Activated gamma-delta T cell treated with Interleukin-2 at 50 U/mL for 16 hours (primary cell): Measurements from ENCODE around the gene INPP5A.
"Not testable (repeated sequence)": the region's sequence is repeated elsewhere in the genome, so short reads cannot be mapped to it uniquely, and the experiment has no call there.

ENCODE experiments used
- DNase-seq: peaks from one replicate; pipeline ENCODE4 v3.0.0-alpha.2; 2020

INPP5A gene

GRCh38 chr10:132699411-132700155 is 162.0 kb downstream of the INPP5A start:
- no peak for DNase-seq

DNA sequence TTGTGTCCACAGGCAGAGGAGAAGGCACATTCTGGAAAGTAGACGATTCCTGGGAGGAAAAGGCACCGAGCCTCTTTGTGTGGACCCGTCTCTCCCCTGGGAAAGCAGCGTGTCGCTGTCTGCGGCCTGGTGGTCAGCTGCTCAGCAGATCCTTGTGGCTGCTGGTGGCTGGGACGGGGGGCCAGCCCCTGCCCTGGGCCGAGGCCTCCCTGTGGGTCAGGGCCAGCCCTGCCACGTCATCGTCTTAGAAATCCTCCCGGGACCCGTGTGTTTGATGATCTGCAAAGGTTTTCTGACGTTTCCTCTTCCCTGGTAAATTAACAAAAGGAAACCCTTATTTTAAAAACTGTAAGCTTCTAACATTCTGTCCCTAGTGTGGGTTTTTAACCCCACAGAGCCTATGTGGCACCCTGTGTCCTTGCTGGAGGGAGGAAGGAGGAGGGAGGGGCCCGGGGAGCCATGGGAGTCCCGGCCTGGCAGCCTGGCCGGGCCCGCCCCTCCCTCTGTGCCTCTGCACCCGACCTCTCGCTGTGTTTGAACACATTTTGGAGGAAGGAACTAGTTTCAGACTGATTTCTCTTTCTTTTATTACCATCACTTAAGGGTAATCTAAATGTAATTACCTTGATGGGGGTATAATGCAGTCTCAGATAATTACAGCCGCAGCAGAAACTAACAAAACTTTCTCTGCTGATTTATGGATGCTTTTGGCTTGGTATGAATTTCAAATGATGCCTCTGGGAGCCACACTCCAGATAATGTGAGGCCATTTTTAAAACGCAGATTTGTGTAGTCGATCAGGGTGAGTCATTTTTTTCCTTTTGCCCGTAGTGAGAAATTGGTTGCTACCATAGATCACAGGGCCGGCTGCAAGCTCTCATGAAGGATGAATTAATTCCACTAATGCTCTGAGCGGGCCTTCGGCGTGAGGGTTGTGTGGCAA is 162.8 kb downstream of the INPP5A start:
- DNase-seq, result no peak

DNA sequence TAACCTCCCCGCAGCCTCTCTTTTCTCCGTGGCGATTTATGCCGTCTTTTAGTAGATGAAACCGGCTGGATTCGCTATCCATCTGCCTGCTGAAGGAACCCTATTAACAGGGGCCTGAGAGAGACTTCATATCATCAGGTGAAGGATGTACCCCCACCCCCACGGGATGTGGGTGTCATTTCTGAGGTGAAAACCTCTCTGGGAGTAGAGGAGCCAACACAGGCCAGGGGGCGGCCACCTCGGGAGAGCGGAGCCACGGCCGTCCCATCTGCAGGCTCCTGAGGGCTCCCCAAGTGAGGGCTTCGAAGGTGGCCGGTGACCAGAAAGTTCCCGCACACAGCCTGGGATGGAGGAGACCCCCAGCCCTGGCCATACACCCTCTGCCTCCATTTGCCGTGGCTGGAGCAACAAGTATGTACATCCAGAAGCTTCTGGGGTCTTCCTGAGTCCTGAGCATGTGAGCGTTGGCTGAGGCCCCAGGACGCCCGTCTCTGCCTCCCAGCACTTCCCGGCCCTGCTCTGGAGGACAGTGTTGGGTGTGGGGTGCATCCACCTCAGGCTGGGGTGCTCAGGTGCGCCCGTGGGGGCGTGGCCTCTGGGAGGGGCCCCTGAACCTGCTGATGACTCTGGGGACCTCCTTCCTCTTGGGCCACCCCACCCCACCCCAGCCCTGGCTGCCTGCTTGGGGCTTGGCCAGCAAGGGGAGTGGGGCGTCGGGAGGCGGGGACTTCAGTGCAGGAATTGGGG is 163.7 kb downstream of the INPP5A start:
- no peak for DNase-seq

- no peak for DNase-seq
Observed at GRCh38 chr10:132701846-132702190, 164.2 kb downstream of the INPP5A start.

DNA sequence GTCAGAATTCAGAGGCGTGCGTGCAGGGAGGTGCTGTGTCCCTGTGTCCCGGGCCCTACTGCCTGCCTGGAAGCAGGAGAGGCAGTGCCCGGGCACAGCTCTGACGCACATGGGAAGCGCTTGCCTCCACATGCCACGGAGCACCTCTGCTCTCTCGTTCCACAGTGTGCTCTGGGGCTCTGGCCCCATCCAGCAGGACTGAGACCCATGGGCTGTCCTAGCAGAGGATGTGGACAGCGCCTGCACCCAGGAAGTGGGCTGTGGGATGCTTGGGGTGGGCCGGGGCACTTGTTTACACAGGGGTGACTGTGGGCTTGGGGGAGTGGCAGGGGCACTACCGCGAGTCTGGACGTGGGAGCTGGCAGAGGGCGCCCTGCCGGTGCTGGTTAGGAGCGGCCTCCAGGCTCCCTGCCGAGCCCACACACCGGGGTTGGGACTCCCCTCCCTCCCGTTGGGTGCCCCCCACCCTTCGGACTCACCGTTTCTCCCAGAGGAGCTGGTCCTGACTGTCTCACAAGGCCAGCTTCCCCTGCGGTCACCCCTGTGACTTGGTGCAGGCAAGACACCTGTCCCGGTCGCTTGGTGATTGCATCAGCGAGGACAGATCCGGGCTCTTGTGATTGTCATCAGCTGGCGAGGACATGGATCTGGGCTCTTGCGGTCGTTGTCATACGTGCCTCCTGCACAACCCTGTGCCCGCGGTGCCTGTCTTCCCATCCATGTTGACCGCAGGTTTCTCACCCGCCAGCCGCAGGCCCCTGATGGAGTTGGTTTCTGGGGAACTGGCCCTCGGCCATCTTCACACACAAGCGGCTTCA is 165.2 kb downstream of the INPP5A start:
- DNase-seq, result no peak

- no peak for DNase-seq
Observed at GRCh38 chr10:132703419-132704007, 165.9 kb downstream of the INPP5A start.

DNA sequence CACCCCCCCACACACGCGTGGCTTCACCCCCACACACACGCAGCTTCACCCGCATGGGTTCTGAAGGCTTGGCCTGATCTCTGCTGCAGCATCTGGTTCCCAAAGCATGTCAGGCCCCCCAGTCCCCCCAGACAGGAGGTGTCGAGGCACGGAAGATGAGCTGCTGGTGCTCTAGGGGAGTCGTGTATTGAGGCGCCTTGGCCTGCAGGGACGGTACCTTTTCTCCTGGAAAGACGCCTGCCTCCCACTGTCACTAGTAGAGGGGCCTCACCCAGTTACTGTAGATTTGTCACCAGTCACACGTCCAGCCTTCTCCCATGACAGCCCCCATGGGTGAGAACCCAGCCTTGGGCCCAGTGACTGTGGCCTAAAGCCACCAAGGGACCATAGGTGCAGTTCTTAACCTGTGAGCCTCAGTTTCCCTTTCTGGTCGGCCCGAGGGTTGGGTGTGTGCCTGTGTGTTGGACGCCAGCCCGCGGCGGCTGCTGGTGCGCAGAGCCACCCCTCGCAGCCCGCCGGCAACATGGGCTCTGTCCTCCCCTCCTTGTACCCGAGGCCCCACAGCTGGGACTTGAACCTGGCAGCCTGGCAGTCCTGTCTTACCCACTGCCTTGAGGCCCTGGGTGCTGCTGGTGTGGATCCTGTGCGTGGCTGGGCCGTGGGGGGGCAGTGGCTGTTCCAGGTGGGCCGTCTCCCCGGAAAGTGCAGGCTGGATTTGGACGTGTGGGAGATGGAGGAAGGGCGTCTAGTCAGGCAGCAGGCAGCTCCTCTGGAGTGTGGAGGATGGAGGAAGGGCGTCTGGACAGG is 166.6 kb downstream of the INPP5A start:
- no peak for DNase-seq

- DNase-seq, result not testable (repeated sequence)
Observed at GRCh38 chr10:132704815-132705064, 167.2 kb downstream of the INPP5A start.

- no peak for DNase-seq
Observed at GRCh38 chr10:132705173-132705572, 167.6 kb downstream of the INPP5A start.

DNA sequence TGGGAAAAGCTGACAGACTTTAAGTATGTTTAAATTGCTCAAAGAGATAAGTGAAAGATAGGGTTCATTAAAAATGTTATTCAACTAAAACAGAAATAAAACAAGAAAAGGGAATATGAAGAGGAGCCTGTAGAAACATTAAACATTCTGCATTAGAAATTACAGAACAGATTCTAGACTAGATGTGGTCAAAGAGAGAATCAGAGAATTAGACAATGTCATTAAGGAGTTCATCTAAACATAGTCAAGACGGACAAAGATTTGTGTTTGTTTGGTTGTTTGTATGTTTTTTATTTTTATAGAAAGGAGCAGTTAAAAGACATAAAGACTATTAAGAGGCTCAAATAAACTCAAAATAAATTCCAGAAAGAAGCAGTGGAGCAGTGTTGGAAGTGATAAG is 168.4 kb downstream of the INPP5A start:
- no peak for DNase-seq

DNA sequence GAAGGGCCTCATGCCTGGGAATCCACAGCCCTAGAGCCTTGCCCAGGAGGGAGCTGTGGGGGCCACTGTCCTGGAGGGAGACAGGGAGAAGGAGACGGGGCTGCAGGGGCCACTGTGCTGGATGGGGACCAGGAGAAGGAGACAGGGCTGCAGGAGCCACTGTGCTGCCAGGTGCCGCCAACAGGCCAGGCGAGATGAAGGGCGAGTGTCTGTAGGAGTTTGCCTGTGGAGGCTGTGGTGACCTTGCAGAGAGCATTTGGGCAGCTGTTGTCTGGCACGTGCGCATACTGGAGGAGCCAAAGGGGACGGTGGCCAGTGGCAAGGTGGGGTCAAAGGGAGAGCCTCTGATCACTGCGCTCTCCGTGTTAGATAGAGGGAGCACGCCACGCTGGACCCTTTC is 169.1 kb downstream of the INPP5A start:
- DNase-seq, result no peak

DNA sequence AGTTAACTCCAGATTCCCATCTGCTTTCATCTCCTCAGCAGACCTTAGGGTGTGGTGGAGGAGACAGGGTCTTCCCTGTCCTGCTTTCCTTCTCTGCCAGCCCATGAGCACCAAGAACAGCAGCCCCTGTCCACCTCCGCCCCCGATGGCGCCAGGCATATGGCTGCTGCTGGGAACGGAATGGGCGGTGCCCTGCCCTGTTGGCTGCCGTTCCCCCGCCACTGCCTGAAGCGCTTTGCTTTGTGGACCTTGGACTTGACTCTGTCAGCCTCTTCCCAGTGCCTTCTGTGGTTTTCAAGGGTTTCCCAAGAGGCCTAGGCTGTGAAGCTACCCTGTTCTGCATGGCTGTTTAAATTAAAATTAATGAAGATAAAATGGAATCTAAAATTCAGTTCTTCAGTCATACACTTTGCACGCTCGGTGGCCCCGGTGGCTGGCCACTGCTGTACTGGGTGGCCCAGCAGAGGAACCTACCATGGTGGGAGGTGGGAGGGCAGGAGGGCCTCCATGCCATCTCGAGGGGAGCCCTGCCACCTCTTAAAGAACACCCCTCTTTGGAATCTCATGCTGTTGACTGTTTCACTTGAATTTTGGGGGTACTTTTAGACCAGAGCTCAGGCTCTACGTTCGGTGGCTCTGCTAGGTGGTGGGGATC is 169.7 kb downstream of the INPP5A start:
- no peak for DNase-seq

- no peak for DNase-seq
Observed at GRCh38 chr10:132707776-132708171, 170.2 kb downstream of the INPP5A start.

DNA sequence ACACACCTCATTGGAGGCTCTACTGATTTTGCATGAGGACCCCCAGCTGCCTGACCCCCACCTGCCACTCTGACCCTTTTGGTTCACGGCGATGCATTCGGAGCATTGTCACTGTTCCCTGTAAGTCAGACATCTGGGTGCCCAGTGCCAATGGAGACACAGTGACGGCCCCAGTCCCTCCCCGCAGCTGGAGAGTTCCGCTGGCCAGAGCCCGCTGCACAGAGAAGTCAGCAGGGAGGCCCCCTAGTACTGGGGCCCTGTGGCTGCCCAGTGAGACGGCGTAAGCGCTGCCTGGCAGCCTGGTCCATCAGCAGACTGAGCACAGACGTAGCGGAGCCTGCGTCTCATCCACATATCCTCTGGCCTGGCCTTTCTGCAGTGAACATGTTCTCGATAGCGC is 170.9 kb downstream of the INPP5A start:
- no peak for DNase-seq

DNA sequence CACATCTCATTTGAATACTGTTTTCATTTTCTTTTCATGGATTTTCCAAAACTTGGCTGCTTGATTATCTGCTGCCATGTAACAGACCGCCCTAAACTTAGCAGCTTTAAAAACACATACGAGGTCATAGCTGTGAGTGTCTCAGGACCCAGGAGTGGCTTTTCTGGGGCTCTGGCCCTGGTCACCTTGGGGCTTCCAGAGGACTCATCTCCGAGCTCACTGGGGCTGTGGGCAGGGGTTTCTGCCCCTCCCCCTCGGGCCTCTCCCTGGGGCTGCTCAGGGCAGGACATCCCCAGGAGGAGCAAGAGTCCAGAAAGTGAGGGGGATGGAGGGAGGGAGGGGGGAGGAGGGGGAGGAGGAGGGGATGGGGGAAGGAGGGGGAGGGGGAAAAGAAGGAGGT is 171.3 kb downstream of the INPP5A start:
- DNase-seq, result no peak

DNA sequence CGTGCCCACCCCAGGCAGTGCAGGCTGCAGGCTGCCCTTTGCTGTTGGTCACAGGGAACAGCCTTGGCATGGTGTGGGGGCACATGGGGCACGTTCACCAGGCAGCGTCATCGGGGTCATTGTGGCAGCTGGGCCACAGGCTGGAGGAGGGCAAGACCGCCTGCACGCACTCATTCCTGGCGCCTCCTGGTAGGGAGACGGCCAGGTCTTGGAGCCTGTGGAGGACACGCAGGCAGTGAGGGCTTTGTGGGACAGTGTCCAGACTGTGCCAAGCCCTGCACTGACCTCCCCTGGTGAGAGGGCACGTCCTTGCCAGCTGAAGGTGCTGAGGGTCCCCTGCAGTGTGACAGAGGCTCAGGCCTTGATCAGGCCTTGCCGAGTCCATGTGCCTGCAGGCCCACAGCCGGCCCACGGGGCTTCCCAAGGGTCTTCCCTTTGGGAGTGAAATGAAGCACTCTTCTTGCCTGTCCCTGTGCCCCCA is 171.9 kb downstream of the INPP5A start:
- DNase-seq, result no peak

DNA sequence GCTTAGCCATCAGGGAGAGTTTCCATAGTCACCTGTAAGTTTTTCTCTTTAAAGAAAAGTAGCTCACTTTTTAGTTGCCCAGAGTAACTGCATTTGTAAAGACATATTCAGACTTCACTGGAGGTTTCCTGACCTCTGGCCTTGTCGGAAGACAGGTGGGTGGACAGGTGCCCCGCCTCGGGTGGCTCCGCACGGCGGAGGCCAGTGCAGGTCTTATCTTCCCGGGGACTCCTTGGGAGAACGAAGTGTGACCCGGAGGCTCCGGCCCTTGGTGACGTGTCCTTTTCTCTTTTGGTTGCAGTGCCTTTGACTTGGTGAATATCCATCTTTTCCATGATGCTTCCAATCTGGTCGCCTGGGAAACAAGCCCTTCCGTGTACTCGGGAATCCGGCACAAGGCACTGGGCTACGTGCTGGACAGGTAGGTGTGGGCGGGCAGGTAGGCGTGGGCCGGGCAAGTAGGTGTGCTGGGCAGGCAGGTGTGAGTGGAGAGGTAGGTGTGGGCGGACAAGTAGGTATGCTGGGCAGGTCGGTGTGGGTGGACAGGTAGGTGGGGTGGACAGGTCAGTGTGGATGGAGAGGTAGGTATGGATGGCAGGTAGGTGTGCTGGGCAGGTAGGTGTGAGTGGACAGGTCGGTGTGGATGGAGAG is 172.6 kb downstream of the INPP5A start:
- no peak for DNase-seq

GRCh38 chr10:132710746-132711612 is 173.4 kb downstream of the INPP5A start:
- no peak for DNase-seq

- no peak for DNase-seq
Observed at GRCh38 chr10:132711613-132712121, 174.1 kb downstream of the INPP5A start.
